Stimulated activated CD4-positive, alpha-beta T cell treated with anti-CD3 and anti-CD28 coated beads, TNF-alpha, amount 100 ng/mL, for 48 hours (primary cell): ENCODE measurements around the gene MYEOV.

Experiments used
- DNase-seq, 3 donors: peaks; one replicate each; pipeline ENCODE4 v3.0.0-alpha.2; 2020; ENCODE audit warnings: low read depth in 3 of 3

Gene MYEOV

DNA sequence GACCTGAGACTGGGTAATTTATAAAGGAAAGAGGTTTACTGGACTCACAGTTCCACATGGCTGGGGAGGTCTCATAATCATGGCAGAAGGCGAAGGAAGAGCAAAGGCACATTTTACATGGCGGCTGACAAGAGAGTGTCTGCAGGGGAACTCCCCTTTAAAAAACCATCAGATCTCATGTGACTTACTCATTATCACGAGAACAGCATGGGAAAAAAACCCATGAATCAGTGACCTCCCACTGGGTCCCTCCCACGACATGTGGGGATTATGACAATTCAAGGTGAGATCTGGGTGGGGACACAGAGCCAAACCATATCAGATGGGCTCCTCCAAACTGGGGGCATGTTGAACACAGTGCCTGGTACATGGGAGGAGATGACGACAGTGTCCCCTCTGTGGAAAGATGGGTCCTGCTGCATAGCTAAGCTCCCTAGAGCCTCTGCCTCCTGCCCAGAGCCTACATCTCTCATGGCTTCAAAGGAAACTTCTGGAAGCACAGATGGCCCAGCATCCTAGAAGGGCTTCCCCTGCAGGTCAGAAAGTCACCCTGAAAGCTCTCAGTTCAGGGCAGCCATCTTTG is 46.1 kb downstream of the MYEOV start:
- DNase-seq = no peak

DNA sequence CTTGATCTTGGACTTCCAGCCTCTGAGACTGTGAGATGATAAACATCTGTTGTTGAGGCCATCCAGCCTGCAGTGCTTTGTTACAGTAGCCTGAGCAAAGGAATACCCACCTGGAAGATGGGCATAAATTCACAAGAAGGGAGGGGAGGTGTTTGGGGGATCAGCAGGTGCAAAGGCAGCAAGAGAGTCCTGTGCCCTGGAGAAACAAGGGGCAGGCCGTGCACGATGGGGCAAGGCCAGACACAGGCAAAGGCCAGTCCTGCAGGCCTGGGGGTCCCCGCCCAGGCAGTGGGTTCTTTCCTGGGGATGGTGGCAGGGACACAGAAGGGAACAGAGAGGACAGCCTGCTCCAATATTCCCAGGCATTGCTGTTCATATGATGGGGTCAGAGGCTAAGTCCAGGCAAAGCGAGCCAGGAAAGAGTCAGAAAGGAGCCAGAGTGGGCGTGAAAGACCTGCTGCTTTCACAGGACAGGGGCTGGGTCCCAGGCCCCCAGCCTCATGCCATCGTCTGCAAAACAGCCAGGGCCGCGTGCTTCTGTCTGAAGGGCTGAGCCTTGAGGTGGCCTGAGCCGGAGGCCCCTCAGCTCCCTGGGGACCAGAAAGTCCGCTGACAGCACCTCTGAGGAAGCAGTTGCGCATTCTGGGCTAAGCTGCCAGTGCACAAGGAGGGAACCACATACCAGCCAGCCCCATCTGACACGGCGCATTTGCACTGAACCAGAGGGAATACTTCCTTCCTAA is 48.8 kb downstream of the MYEOV start:
- no peak for DNase-seq

GRCh38 chr11:69343401-69344321 is 49.7 kb downstream of the MYEOV start:
- no peak for DNase-seq

GRCh38 chr11:69344570-69345145 is 50.7 kb downstream of the MYEOV start:
- DNase-seq = no peak
